Kidney (tissue), 14 donors: Measurements from ENCODE around the gene KRT6A. TPM values are rescaled to one million over a fixed set of nuclear protein-coding genes. Genes with fewer than 3 reads are reported as not detected.

Experiments
- DNase-seq, 5 donors: peaks; one replicate each; pipeline ENCODE4 v3.0.0-alpha.2; 2013 to 2020
- FAIRE-seq: peaks from 2 replicates; lab custom pipeline; 2012; peaks lifted over from hg19 to GRCh38; lab: Jason Lieb, UNC
- H3K27ac ChIP-seq, 2 donors: one replicate each; pipeline ENCODE4 v1.7.0; 2013; ENCODE audit warnings: low read depth in 2 of 2, low read length in 2 of 2, inconsistent platforms in 1 of 2
- H3K27me3 ChIP-seq: one replicate; pipeline ENCODE4 v1.7.1; 2013; ENCODE audit warnings: low read length, inconsistent platforms; ENCODE audit not compliant: control insufficient read depth, insufficient read depth
- H3K36me3 ChIP-seq, 3 donors: one replicate each; pipeline versions ENCODE4 v1.7.0 to v1.7.1; 2013; ENCODE audit warnings: low read length in 3 of 3, control low read depth in 1 of 3, inconsistent platforms in 1 of 3; ENCODE audit not compliant: insufficient read depth in 3 of 3, control insufficient read depth in 2 of 3
- H3K4me1 ChIP-seq, 3 donors: one replicate each; pipeline versions ENCODE4 v1.7.0 to v1.7.1; 2013; ENCODE audit warnings: low read length in 3 of 3, inconsistent platforms in 1 of 3, low read depth in 1 of 3; ENCODE audit not compliant: control insufficient read depth in 2 of 3, insufficient read depth in 2 of 3
- H3K4me3 ChIP-seq, 3 donors: one replicate each; pipeline versions ENCODE4 v1.7.0 to v1.8.1; 2013; ENCODE audit warnings: low read length in 3 of 3, control low read depth in 1 of 3, inconsistent platforms in 1 of 3
- H3K9ac ChIP-seq, 3 donors: one replicate each; pipeline versions ENCODE4 v1.7.0 to v1.7.1; 2013; ENCODE audit warnings: low read length in 3 of 3, control low read depth in 1 of 3, inconsistent platforms in 1 of 3
- H3K9me3 ChIP-seq, 3 donors: one replicate each; pipeline versions ENCODE4 v1.7.0 to v1.7.1; 2013; ENCODE audit warnings: low read length in 3 of 3, control low read depth in 1 of 3, inconsistent platforms in 1 of 3; ENCODE audit not compliant: control insufficient read depth in 2 of 3, insufficient read depth in 1 of 3
- intact Hi-C: fragments of 100-400 bp; cut with DNase I; formaldehyde crosslinking; loops from one replicate; pipeline ENCODE4 v1.11.1; 2022
- polyA plus RNA-seq: library from polyadenylated mRNA; stranded (reverse); fragments of 350-450 nt; fragmentation: Illumina TruSeq; extraction: RNeasy Lipid Tissue Mini Kit (QIAGEN cat#74804); gene quantifications from one replicate; pipeline ENCODE4 v1.2.3, GENCODE V29; 2014; ENCODE audit warnings: low read depth, low replicate concordance; ENCODE audit not compliant: insufficient read depth
- total RNA-seq: library from RNA; stranded (reverse); fragmentation: NEBNext Ultra II Directional; extraction: Animal tissue kit (Norgen Biotek cat#: 25700); gene quantifications from one replicate; pipeline ENCODE4 v1.2.1, GENCODE V29; 2021
- TF ChIP-seq, protein P1 (sequence below): IDR thresholded peaks from 3 replicates; pipeline ENCODE4 v1.5.1; 2012; ENCODE audit warnings: mild to moderate bottlenecking, moderate library complexity, borderline replicate concordance; ENCODE audit not compliant: insufficient read depth; ENCODE audit errors: extremely low read depth
- donor health status: control.
- donor health status: control.
- donor health status: control.
- donor health status: control.
- donor health status: control.
- donor health status: DM: yes; HTN: yes; CAD: no.
- donor health status: Normal renal cell carcinoma (clear cell type).

The KRT6A gene
- total and polyA plus RNA-seq, 2 donors from 2014 or later = not detected

DNA sequence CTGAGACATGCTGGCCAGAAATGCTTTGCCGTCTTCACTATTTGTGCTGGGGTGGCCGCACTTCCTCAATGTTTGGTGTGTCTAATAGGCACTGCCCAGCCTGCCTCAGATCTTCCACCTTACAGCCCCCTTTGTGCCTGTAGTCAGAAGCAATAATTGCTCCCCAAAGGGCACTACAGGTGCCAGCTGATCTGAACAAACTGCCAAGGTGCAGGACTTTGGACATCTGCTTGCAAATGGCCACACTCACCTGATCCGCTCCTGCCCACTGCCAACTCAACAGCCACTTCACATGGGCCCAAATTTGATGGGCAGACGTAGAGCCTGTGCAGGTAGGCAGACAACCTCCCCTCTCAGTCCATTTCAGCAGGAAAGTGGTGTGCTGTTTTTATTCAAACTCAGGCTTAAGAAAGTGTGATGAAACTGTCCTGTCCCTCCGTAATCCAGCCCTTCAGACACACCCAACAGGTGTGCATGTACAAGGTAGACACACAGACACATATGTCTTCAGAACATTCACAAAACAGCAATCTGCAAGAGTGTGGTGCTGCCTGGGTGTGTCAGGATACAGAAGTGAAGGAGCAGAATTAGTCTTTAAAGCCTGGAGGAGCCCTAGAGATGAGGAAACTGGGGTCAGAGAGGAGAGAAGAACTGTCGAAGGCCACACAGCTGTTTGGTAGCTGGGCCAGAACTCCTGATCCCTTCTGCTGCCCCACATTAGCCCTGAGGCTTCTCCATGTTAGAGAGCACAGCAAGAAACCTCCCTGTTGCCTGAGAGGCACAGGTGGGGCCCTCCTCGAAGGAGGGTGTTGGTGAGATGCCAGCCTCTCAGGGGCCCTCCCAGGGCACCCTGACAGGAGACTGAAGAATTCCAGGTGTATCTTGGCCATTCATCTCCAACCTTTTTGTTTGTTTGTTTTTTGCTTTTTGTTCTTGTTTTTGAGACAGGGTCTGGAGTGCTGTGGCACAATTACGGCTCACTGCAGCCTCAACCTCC, 54.5 kb downstream of the KRT6A start:
- DNase-seq (no peak), FAIRE-seq (no peak)
- intact Hi-C loops = no loop called here
- TF ChIP-seq, protein P1, sequence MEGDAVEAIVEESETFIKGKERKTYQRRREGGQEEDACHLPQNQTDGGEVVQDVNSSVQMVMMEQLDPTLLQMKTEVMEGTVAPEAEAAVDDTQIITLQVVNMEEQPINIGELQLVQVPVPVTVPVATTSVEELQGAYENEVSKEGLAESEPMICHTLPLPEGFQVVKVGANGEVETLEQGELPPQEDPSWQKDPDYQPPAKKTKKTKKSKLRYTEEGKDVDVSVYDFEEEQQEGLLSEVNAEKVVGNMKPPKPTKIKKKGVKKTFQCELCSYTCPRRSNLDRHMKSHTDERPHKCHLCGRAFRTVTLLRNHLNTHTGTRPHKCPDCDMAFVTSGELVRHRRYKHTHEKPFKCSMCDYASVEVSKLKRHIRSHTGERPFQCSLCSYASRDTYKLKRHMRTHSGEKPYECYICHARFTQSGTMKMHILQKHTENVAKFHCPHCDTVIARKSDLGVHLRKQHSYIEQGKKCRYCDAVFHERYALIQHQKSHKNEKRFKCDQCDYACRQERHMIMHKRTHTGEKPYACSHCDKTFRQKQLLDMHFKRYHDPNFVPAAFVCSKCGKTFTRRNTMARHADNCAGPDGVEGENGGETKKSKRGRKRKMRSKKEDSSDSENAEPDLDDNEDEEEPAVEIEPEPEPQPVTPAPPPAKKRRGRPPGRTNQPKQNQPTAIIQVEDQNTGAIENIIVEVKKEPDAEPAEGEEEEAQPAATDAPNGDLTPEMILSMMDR = no peak
- Histone ChIP-seq H3K9me3 (no peaks in the 10 kb centered on the region), H3K4me1 (no peaks in the 10 kb centered on the region), H3K27ac (no peak overlapping the region), H3K27me3 (no peaks in the 10 kb centered on the region), H3K9ac (no peak overlapping the region), H3K4me3 (no peak overlapping the region), H3K36me3 (no peaks in the 10 kb centered on the region)

DNA sequence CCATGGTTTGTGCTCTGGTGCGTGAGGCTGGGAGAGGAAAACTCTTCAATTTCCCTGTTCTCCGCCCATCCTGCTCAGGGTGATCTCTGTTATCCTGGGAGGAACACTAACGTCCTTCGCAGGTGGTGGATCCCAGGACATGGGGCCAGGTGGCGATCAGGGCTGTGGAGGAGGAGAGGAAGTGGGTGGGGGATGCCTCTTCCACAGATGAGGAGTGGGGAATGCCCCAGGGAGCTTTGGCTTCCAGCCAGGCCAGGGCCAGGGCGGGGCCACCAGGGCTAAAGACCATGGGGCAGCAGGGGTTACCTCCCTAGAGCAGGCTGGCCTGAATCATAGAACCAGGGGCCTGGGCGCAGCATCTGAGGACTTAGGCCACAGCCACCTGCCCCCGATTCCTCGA, 55.5 kb downstream of the KRT6A start:
- FAIRE-seq = no peak

More for the DNA sequence above, 55.5 kb downstream of the KRT6A start:
- DNase-seq = no peak
- no peak overlapping the region for H3K27ac ChIP-seq
- intact Hi-C loops = no loop called here
- no peaks in the 10 kb centered on the region for H3K27me3 ChIP-seq
- TF ChIP-seq, protein P1 = no peak
- no peak overlapping the region for H3K4me3 ChIP-seq
- no peaks in the 10 kb centered on the region for H3K36me3 ChIP-seq
- no peaks in the 10 kb centered on the region for H3K4me1 ChIP-seq
- H3K9ac ChIP-seq = no peak overlapping the region
- H3K9me3 ChIP-seq = no peaks in the 10 kb centered on the region

Other genes with a start within 250 kb of the KRT6A start
- 1.3 TPM for gene KRT86, start 218.6 kb downstream of the KRT6A start, total RNA-seq
- not detected for gene KRT86, start 218.6 kb downstream of the KRT6A start, polyA plus RNA-seq
- not detected for gene KRT81, start 201.7 kb downstream of the KRT6A start, total RNA-seq
- not detected for gene KRT81, start 201.7 kb downstream of the KRT6A start, polyA plus RNA-seq
- gene KRT83, start 171.9 kb downstream of the KRT6A start, total RNA-seq = not detected
- not detected for gene KRT83, start 171.9 kb downstream of the KRT6A start, polyA plus RNA-seq
- not detected for gene KRT85, start 125.8 kb downstream of the KRT6A start, total RNA-seq
- 0.58 TPM for gene KRT85, start 125.8 kb downstream of the KRT6A start, polyA plus RNA-seq
- not detected for gene KRT84, start 107.6 kb downstream of the KRT6A start, total RNA-seq
- not detected for gene KRT84, start 107.6 kb downstream of the KRT6A start, polyA plus RNA-seq
- not detected for gene KRT82, start 86.9 kb downstream of the KRT6A start, total RNA-seq
- gene KRT82, start 86.9 kb downstream of the KRT6A start, polyA plus RNA-seq = not detected
- not detected for gene KRT75, start 58.9 kb downstream of the KRT6A start, total RNA-seq
- not detected for gene KRT75, start 58.9 kb downstream of the KRT6A start, polyA plus RNA-seq
- not detected for gene KRT6B, start 41.1 kb downstream of the KRT6A start, total RNA-seq
- gene KRT6B, start 41.1 kb downstream of the KRT6A start, polyA plus RNA-seq = not detected
- not detected for gene KRT6C, start 19.5 kb downstream of the KRT6A start, total RNA-seq
- gene KRT6C, start 19.5 kb downstream of the KRT6A start, polyA plus RNA-seq = not detected
- gene KRT5, start 27.1 kb upstream of the KRT6A start, total RNA-seq = 0.69 TPM
- gene KRT5, start 27.1 kb upstream of the KRT6A start, polyA plus RNA-seq = not detected
- not detected for gene KRT71, start 59.9 kb upstream of the KRT6A start, total RNA-seq
- gene KRT71, start 59.9 kb upstream of the KRT6A start, polyA plus RNA-seq = not detected
- not detected for gene KRT74, start 80.6 kb upstream of the KRT6A start, total RNA-seq
- gene KRT74, start 80.6 kb upstream of the KRT6A start, polyA plus RNA-seq = not detected
- gene KRT72, start 108.2 kb upstream of the KRT6A start, total RNA-seq = not detected
- not detected for gene KRT72, start 108.2 kb upstream of the KRT6A start, polyA plus RNA-seq
- gene KRT73, start 125.3 kb upstream of the KRT6A start, total RNA-seq = not detected
- not detected for gene KRT73, start 125.3 kb upstream of the KRT6A start, polyA plus RNA-seq
- gene KRT2, start 159.0 kb upstream of the KRT6A start, total RNA-seq = not detected
- not detected for gene KRT2, start 159.0 kb upstream of the KRT6A start, polyA plus RNA-seq
- not detected for gene KRT1, start 187.2 kb upstream of the KRT6A start, total RNA-seq
- gene KRT1, start 187.2 kb upstream of the KRT6A start, polyA plus RNA-seq = not detected
- gene KRT77, start 210.3 kb upstream of the KRT6A start, total RNA-seq = not detected
- not detected for gene KRT77, start 210.3 kb upstream of the KRT6A start, polyA plus RNA-seq